GM18873 (cell line): ENCODE measurements around the gene STK24.

ENCODE experiments used
- ATAC-seq: cut with Tn5 transposase; IDR thresholded peaks from one replicate; pipeline ENCODE4 v1.9.1; 2021; ENCODE audit warnings: mild to moderate bottlenecking, moderate library complexity, moderate number of reproducible peaks; ENCODE audit not compliant: unreplicated experiment, low FRiP score

Gene STK24

DNA sequence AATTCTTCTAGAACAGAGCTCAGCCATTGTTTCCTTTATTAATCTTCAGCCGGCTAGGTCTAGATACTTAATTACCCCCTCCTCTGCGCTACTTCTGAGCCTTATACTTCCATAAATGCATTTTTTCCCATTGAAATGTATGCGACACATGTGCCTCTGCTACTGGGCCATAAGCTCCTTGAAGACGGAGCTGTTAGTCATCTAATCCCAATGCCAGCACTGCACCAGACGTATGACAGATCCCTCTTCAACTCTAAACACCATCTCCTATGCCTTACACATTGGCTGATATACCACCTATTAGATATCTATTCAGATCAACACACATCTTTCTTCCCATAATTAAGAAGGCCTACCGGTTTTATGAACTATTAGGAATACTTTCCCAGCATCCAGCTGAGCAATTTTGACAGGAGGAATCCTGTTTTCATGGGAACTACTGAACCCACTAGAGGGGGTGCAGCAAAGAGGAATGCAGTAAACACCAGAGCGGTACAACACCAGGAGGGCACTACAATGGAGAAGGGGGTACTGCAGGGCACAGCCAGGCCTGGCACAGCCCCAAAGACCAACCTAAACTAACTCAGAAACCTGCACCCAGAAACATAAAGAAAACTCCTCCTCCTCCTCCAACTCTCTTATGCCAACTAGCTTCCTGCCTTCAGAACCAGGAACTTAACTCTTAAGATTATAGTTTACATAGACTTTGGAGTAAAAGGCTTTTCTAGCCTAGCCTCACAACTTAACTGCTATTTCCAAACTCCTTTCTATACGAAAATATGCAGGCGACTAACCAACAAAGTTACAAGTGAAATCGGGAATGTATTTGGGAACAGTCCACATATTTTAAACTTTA is 18.7 kb downstream of the STK24 start:
- no peak for ATAC-seq

- no peak for ATAC-seq
Observed at GRCh38 chr13:98556968-98557631, 19.8 kb downstream of the STK24 start.

- no peak for ATAC-seq
Observed at GRCh38 chr13:98556142-98556816, 20.6 kb downstream of the STK24 start.

GRCh38 chr13:98549728-98550317 is 27.1 kb downstream of the STK24 start:
- ATAC-seq, result peak; percentile 71

- no peak for ATAC-seq
Observed at GRCh38 chr13:98549006-98549727, 27.7 kb downstream of the STK24 start.

- ATAC-seq, result no peak
Observed at GRCh38 chr13:98548230-98548629, 28.7 kb downstream of the STK24 start.

- no peak for ATAC-seq
Observed at GRCh38 chr13:98547455-98547854, 29.5 kb downstream of the STK24 start.

- ATAC-seq, result no peak
Observed at GRCh38 chr13:98546402-98546801, 30.5 kb downstream of the STK24 start.

GRCh38 chr13:98544104-98544710 is 32.7 kb downstream of the STK24 start:
- no peak for ATAC-seq

- peak; percentile 14 for ATAC-seq
Observed at GRCh38 chr13:98543378-98544103, 33.4 kb downstream of the STK24 start.

GRCh38 chr13:98542568-98543377 is 34.1 kb downstream of the STK24 start:
- peak; percentile 43 for ATAC-seq

DNA sequence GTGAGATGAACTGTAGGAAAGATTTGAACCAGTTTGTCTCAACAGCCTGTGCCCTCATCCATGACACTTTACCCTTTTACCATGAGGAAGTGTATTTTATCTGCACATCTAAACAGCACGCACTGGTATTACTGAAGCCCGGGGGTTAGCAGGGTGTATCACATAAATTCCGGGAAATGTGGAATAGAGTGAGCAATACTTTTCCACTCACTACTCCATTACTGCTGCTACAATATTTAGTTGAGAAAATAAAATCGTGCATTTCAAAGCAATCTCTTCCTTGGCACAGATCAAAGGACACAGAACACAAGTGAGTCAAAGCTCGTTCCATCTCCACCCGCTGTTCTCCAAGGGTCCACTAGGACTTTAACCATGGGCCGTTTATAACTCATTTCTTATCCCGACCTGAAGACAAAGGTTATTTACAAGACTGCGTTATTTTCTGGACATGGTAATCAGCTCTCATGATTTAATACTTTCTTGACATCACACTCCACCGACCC is 35.2 kb downstream of the STK24 start:
- ATAC-seq, result no peak

DNA sequence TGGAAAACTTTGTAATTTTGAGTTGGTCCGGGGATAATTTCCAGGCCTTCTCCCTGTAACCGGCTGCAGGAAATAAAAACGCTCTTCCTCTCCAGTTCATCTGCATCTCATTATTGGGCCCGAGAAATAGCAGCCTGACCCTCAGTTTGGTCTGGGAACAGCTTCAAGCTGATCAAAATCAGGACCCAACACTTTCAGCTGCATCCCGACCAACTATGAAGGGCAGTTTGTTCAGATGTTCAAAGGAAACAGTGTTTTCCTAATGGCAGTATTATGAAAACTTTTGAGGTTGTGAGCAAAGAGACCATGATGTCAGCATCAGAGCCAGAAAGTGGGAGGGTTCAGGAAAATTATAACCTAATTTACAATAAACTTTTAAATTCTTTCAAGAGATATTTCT is 35.7 kb downstream of the STK24 start:
- ATAC-seq, result no peak

GRCh38 chr13:98540476-98540875 is 36.4 kb downstream of the STK24 start:
- no peak for ATAC-seq

DNA sequence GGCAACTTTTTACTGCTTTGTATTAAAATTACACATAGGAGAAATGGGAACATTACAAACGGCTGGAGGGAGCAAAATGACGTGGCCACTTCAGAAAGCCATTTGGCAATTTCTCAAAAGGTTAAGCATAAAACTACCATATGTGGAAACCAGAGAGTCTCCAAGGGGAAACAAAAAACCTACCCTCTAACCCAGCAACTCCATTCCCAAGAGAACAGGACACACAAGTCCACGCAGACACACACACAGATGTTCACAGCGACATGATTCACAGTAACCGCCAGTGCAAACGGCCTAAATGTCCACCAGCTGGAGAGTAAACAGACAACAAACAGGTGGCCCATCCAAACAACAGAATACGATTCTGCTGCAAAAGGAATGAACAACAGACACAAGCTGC is 37.2 kb downstream of the STK24 start:
- no peak for ATAC-seq

DNA sequence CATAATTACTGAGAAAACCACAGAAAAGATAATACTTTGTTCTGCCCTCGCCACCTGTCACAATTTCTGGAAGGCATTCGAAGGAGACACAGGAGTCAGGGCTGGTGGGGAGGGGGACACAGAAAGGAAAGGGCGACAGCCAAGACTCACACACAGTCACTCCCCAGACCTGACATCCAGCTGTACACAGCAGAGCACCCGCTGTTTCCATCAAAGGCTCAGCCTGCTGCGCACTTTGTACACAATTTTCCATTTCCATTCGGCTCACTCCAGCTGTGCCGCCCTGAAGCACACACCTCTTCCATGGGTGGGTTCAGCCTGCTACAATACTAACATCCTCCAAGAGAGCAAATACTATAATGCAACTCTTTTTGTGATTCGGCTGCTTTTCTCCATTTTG is 38.0 kb downstream of the STK24 start:
- no peak for ATAC-seq

GRCh38 chr13:98537740-98538139 is 39.2 kb downstream of the STK24 start:
- no peak for ATAC-seq

DNA sequence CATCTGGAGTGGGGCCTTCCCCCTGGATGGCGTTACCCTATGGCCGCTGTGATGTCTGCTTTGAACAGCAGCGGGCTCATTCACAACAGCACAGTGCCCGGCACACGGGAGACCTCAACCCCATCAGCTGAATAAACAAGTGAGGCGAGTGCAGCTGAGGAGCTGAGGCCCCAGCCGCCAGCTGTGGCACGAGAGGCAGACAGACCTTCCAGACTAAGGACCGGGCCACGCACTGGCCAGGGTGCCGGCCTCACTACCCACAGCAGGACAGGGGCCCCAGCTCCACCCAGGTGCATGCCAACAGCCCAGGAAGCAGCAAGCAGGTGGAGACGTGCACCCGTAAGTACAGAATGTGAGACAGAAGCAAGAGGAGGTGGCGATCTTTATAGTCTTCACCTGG is 39.6 kb downstream of the STK24 start:
- ATAC-seq, result no peak
